Fibroblast of the aortic adventitia (primary cell): Measurements from ENCODE around the gene CELF4. TPM values are rescaled to one million over a fixed set of nuclear protein-coding genes. Genes with fewer than 3 reads are reported as not detected.

Source experiments
- DNase-seq: peaks from one replicate; pipeline ENCODE4 v3.0.0-alpha.2; 2010; ENCODE audit warnings: low read depth
- H3K4me3 ChIP-seq: 2 replicates; pipeline ENCODE4 v1.5.1; 2011; ENCODE audit warnings: low read depth, mild to moderate bottlenecking, control low read depth, low read length, moderate library complexity
- CTCF ChIP-seq: IDR thresholded peaks from 2 replicates; pipeline ENCODE4 v1.5.1; 2011; ENCODE audit warnings: mild to moderate bottlenecking, low read length, control low read depth, inconsistent platforms; ENCODE audit not compliant: insufficient read depth
- total RNA-seq: library from RNA; depleted of rRNA; stranded (reverse); fragments of >200 nt; gene quantifications from 2 replicates; pipeline ENCODE4 v1.2.3, GENCODE V29; 2012; ENCODE audit warnings: low replicate concordance

Gene CELF4
- total RNA-seq, 1 donor = not detected

GRCh38 chr18:37297106-37297505 is 268.5 kb downstream of the CELF4 start:
- no peak overlapping the region for H3K4me3 ChIP-seq
- TF ChIP-seq CTCF = no peak
- no peak for DNase-seq

GRCh38 chr18:37294951-37295350 is 270.6 kb downstream of the CELF4 start:
- no peak overlapping the region for H3K4me3 ChIP-seq
- TF ChIP-seq CTCF = peak; percentile 30
- no peak for DNase-seq

GRCh38 chr18:37293359-37293758 is 272.2 kb downstream of the CELF4 start:
- no peak for TF ChIP-seq CTCF
- DNase-seq = no peak

GRCh38 chr18:37289423-37289822 is 276.2 kb downstream of the CELF4 start:
- no peak for DNase-seq
- H3K4me3 ChIP-seq = no peak overlapping the region
- no peak for TF ChIP-seq CTCF

More at GRCh38 chr18:37293359-37293758, 272.2 kb downstream of the CELF4 start:
- H3K4me3 ChIP-seq = no peak overlapping the region

GRCh38 chr18:37287601-37288000 is 278.0 kb downstream of the CELF4 start:
- no peak for TF ChIP-seq CTCF
- no peak for DNase-seq
- H3K4me3 ChIP-seq = no peak overlapping the region

GRCh38 chr18:37286801-37287200 is 278.8 kb downstream of the CELF4 start:
- TF ChIP-seq CTCF = no peak
- no peak for DNase-seq
- H3K4me3 ChIP-seq = no peak overlapping the region

- no peak overlapping the region for H3K4me3 ChIP-seq
- no peak for DNase-seq
Measured at GRCh38 chr18:37285825-37286224, 279.8 kb downstream of the CELF4 start.

More at GRCh38 chr18:37285825-37286224, 279.8 kb downstream of the CELF4 start:
- no peak for TF ChIP-seq CTCF
